Right lobe of liver (tissue), 6 donors: ENCODE measurements around the gene FLNB. TPM values are rescaled to one million over a fixed set of nuclear protein-coding genes. Genes with fewer than 3 reads are reported as not detected.

Experiments used
- ATAC-seq, 4 donors: fragments of 200-7000 bp; cut with Tn5 transposase; one replicate each; pipeline ENCODE4 v1.9.1; 2020; ENCODE audit warnings: mild to moderate bottlenecking in 4 of 4, moderate library complexity in 4 of 4
- DNase-seq, 3 donors: peaks; one replicate each; pipeline ENCODE4 v3.0.0-alpha.2; 2020
- H3K27ac ChIP-seq, 3 donors: fragments of 200-600 bp; one replicate each; pipeline ENCODE4 v1.8.0; 2022
- H3K27me3 ChIP-seq, 2 donors: fragments of 200-600 bp; one replicate each; pipeline ENCODE4 v1.8.0; 2022
- H3K36me3 ChIP-seq, 4 donors: fragments of 200-600 bp; sonication (generic) in 1 of 4; one replicate each; pipeline versions ENCODE4 v1.5.1 to v1.8.0; 2017 to 2022; ENCODE audit warnings: control low read depth in 1 of 4
- H3K4me1 ChIP-seq, 4 donors: fragments of 200-600 bp; sonication (generic) in 1 of 4; one replicate each; pipeline versions ENCODE4 v1.5.1 to v1.8.0; 2017 to 2022; ENCODE audit warnings: control low read depth in 1 of 4
- H3K4me3 ChIP-seq, 3 donors: fragments of 200-600 bp; one replicate each; pipeline ENCODE4 v1.8.0; 2022
- H3K9me3 ChIP-seq, 4 donors: fragments of 200-600 bp; sonication (generic) in 1 of 4; one replicate each; pipeline versions ENCODE4 v1.5.1 to v1.8.0; 2017 to 2022; ENCODE audit warnings: control low read depth in 1 of 4
- POLR2A ChIP-seq: fragments of 450-650 bp; IDR thresholded peaks from one replicate; pipeline ENCODE4 v1.6.1; 2017; ENCODE audit warnings: antibody characterized with exemption, mild to moderate bottlenecking
- WGBS: methylation state at CpG from one replicate; pipeline ENCODE4 v1.1.6; 2018; ENCODE audit warnings: low coverage, low lambda C conversion rate; ENCODE audit not compliant: insufficient coverage; ENCODE audit errors: missing lambda C conversion rate; 5-methylcytosine and 5-hydroxymethylcytosine counted together
- intact Hi-C, 2 donors: fragments of 100-400 bp; cut with DNase I; formaldehyde crosslinking; loops; one replicate each; pipeline versions ENCODE4 v1.11.2 to v1.14.1; 2022
- total RNA-seq, 6 experiments: library from RNA; depleted of rRNA in 2 of 6; stranded (reverse); fragments of >200 nt in 2 of 6; fragmentation: NEBNext Ultra II Directional in 3 of 6; extraction: Animal tissue kit (Norgen Biotek cat#: 25700) in 3 of 6; gene quantifications; one replicate each; pipeline versions ENCODE4 v1.1.0 to v1.2.4, GENCODE V29; 2016 to 2023
- TF ChIP-seq, protein P1 (sequence below), 4 donors: fragments of 200-600 bp in 3 of 4; fragments of 450-650 bp in 1 of 4; IDR thresholded peaks; one replicate each; pipeline versions ENCODE4 v1.5.1 to v1.8.0; 2016 to 2022; ENCODE audit warnings: antibody characterized with exemption in 4 of 4, mild to moderate bottlenecking in 2 of 4
- donor health status: DM: no; HTN: yes; CAD: no.
- donor health status: DM: no; HTN: no; CAD: no.
- donor health status: DM: no; HTN: no; CAD: no.
- donor health status: DM: no; HTN: yes; CAD: no.
- donor health status: DM: no; HTN: yes; CAD: no.

Gene FLNB
- total RNA-seq, 6 experiments from 2014 or later = 48.4 to 109 (median 97.8) TPM

GRCh38 chr3:58095603-58096138 is 87.4 kb downstream of the FLNB start:
- peaks cover 0 to 16% (median 5%) of the 10 kb centered on the region in 4 donors for H3K4me1 ChIP-seq
- H3K36me3 ChIP-seq = peaks cover 0 to 34% (median 18%) of the 10 kb centered on the region in 4 donors
- TF ChIP-seq, protein P1, sequence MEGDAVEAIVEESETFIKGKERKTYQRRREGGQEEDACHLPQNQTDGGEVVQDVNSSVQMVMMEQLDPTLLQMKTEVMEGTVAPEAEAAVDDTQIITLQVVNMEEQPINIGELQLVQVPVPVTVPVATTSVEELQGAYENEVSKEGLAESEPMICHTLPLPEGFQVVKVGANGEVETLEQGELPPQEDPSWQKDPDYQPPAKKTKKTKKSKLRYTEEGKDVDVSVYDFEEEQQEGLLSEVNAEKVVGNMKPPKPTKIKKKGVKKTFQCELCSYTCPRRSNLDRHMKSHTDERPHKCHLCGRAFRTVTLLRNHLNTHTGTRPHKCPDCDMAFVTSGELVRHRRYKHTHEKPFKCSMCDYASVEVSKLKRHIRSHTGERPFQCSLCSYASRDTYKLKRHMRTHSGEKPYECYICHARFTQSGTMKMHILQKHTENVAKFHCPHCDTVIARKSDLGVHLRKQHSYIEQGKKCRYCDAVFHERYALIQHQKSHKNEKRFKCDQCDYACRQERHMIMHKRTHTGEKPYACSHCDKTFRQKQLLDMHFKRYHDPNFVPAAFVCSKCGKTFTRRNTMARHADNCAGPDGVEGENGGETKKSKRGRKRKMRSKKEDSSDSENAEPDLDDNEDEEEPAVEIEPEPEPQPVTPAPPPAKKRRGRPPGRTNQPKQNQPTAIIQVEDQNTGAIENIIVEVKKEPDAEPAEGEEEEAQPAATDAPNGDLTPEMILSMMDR (IDR thresholded peaks at IDR 0.05) = no peak
- TF ChIP-seq POLR2A = no peak
- DNase-seq (no peak), ATAC-seq (peak; percentile 48 to 84 (median 60))
- no peaks in the 10 kb centered on the region for H3K27me3 ChIP-seq
- no peaks in the 10 kb centered on the region for H3K9me3 ChIP-seq
- WGBS = 46% methylated on average over 3 of the region's 6 CpGs
- intact Hi-C loops = no loop called here
- peak overlapping the region in 2 of 3 donors; percentile 29 to 30 for H3K27ac ChIP-seq
- H3K4me3 ChIP-seq = no peak overlapping the region

GRCh38 chr3:58098531-58098930 is 90.3 kb downstream of the FLNB start:
- no peak overlapping the region for H3K27ac ChIP-seq
- peaks cover 0 to 34% (median 18%) of the 10 kb centered on the region in 4 donors for H3K36me3 ChIP-seq
- H3K27me3 ChIP-seq = no peaks in the 10 kb centered on the region
- ATAC-seq (no peak), DNase-seq (no peak)
- intact Hi-C loops = no loop called here
- no peak overlapping the region for H3K4me3 ChIP-seq
- TF ChIP-seq, protein P1 (IDR thresholded peaks at IDR 0.05) = no peak
- no peak for TF ChIP-seq POLR2A
- WGBS = 91% methylated on average over 7 of the region's 8 CpGs
- no peaks in the 10 kb centered on the region for H3K9me3 ChIP-seq
- H3K4me1 ChIP-seq = peaks cover 0 to 41% (median 16%) of the 10 kb centered on the region in 4 donors

- Histone ChIP-seq H3K27me3 (no peaks in the 10 kb centered on the region), H3K36me3 (peaks cover 0 to 40% (median 19%) of the 10 kb centered on the region in 4 donors), H3K4me3 (no peak overlapping the region), H3K4me1 (peaks cover 0 to 54% (median 21%) of the 10 kb centered on the region in 4 donors), H3K27ac (peak overlapping the region in 2 of 3 donors; percentile 0 to 11), H3K9me3 (no peaks in the 10 kb centered on the region)
- DNase-seq = no peak
- WGBS = 75% methylated on average over 2 of the region's 2 CpGs
- no peak for TF ChIP-seq POLR2A
- TF ChIP-seq, protein P1 (IDR thresholded peaks at IDR 0.05) = no peak
- ATAC-seq = no peak
- intact Hi-C loops = loop anchor here in 1 of 2 donors (10.0 kb wide), 1 partner anchor 45 kb away; no protein-coding TSS in a partner anchor
These were observed 91.6 kb downstream of the FLNB start for GRCh38 chr3:58099865-58100264.

- WGBS = 43% methylated on average over 7 of the region's 13 CpGs
- Histone ChIP-seq H3K4me3 (peak overlapping the region in 1 of 3 donors; percentile 3), H3K27me3 (no peaks in the 10 kb centered on the region), H3K27ac (peak overlapping the region; percentile 24 to 84 (median 82)), H3K4me1 (peaks cover 0 to 44% (median 21%) of the 10 kb centered on the region in 4 donors), H3K36me3 (peaks cover 0 to 45% (median 22%) of the 10 kb centered on the region in 4 donors), H3K9me3 (no peaks in the 10 kb centered on the region)
- intact Hi-C loops = loop anchor here in 1 of 2 donors (10.0 kb wide), 1 partner anchor 47 kb away; no protein-coding TSS in a partner anchor
- DNase-seq (peak; percentile 52 to 91 (median 81)), ATAC-seq (peak; percentile 75 to 89 (median 80))
- TF ChIP-seq, protein P1 (IDR thresholded peaks at IDR 0.05) = no peak
- no peak for TF ChIP-seq POLR2A
These were observed 93.5 kb downstream of the FLNB start for GRCh38 chr3:58101499-58102389.
